Choroid plexus epithelial cell (primary cell): ENCODE data around the gene TSPAN4.

ENCODE experiments used
- DNase-seq: peaks from one replicate; pipeline ENCODE4 v3.0.0-alpha.2; 2010; ENCODE audit warnings: low read depth
- H3K4me3 ChIP-seq: 2 replicates; pipeline ENCODE4 v1.5.1; 2011; ENCODE audit warnings: low read depth, mild to moderate bottlenecking, control low read depth, low read length, moderate library complexity
- TF ChIP-seq, protein P1 (sequence below): conservative IDR thresholded peaks from 2 replicates; pipeline ENCODE4 v1.5.1; 2011; ENCODE audit warnings: low read depth, mild to moderate bottlenecking, control low read depth, inconsistent platforms, low read length, moderate library complexity

Gene TSPAN4

GRCh38 chr11:795634-796564, 46.8 kb upstream of the TSPAN4 start:
- DNase-seq = peak; percentile 87
- TF ChIP-seq, protein P1, sequence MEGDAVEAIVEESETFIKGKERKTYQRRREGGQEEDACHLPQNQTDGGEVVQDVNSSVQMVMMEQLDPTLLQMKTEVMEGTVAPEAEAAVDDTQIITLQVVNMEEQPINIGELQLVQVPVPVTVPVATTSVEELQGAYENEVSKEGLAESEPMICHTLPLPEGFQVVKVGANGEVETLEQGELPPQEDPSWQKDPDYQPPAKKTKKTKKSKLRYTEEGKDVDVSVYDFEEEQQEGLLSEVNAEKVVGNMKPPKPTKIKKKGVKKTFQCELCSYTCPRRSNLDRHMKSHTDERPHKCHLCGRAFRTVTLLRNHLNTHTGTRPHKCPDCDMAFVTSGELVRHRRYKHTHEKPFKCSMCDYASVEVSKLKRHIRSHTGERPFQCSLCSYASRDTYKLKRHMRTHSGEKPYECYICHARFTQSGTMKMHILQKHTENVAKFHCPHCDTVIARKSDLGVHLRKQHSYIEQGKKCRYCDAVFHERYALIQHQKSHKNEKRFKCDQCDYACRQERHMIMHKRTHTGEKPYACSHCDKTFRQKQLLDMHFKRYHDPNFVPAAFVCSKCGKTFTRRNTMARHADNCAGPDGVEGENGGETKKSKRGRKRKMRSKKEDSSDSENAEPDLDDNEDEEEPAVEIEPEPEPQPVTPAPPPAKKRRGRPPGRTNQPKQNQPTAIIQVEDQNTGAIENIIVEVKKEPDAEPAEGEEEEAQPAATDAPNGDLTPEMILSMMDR = no peak
- peak overlapping the region; percentile 79 for H3K4me3 ChIP-seq

GRCh38 chr11:796565-797295, 45.9 kb upstream of the TSPAN4 start:
- H3K4me3 ChIP-seq = peak overlapping the region; percentile 79
- no peak for DNase-seq
- TF ChIP-seq, protein P1 = no peak

GRCh38 chr11:797296-798092, 45.2 kb upstream of the TSPAN4 start:
- peak overlapping the region; percentile 79 for H3K4me3 ChIP-seq
- DNase-seq = peak; percentile 95
- TF ChIP-seq, protein P1 = no peak

DNA sequence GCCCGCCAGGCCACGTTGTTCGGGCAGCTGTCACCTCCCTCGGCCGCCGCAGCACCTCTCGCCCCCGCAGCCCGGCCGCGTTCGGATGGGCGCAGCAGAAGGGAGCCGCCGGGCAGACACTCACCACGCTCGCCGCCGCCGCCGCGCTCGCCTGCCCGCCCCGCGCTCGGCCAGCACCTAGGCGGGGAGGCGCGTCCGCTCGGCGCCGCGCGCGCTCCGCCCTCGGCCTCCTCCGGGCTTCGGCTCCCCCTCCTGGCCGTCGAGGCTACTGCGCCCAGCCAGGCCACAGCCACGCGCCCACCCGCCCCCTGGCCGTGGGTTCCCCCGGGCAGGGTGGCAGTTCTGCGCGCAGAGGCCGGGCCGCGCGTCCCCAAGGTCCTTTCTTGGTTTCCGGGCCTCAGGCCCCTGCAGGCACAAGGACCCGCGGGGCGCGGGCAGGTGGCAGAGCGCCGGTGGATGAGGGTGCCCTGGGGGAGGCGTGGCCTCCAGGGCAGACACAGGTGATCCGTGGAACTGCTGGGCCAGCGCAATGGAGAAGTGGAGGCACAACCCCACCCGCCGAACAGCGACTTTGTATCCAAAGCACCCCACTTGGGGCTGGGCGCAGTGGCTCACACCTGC, 44.4 kb upstream of the TSPAN4 start, which contains the start of gene SLC25A22:
TSS of gene SLC25A22 (minus strand) at position 189 of the 621 bp plus-strand sequence. CDS start 3,275 bp downstream, outside the sequence.
- peak; percentile 79 for DNase-seq

DNA sequence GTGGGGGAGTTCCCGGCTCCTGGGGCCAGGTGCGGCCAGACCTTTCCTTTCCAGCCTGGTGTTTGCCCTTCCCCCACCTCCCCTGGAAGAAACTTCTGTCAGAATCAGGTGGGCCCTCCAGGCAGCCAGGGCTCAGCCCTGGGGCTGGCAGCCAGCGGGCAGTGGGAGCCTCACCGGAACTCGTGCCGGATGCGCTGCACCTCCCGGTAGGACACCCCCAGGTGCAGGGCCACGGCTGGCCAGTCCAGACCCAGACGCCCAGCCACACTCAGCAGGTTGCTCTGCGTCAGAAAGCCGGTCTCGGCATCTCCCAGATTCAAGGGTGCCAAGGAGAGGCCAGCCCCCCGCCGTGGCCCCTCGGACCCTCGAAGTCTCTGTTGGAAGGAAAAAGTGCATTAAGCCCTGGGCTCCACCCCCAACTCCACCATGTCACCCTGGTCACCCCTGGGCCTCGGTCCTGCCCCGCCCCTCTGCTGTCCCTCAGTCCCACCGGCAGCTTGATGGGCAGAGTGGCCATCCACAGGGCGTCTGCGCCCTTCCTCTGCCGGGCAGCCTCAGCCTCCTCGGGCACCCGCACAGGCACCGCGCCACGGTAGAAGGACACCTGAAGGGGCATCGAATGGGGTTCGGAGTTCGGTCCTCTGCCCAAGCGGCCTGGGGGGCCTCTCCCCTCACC, 42.9 kb upstream of the TSPAN4 start:
- TF ChIP-seq, protein P1 = no peak
- no peak overlapping the region for H3K4me3 ChIP-seq
- DNase-seq = no peak

More for the DNA sequence above, 44.4 kb upstream of the TSPAN4 start, which contains the start of gene SLC25A22:
- TF ChIP-seq, protein P1 = peak; percentile 55
- peak within 1 kb of the TSS; percentile 79 for H3K4me3 ChIP-seq
